ENCODE data around the gene CD53. TPM values are rescaled to one million over a fixed set of nuclear protein-coding genes. Genes with fewer than 3 reads are reported as not detected.

The CD53 gene
- polyA plus RNA-seq, 4 donors = 4.3 to 8.6 (median 6.3) TPM

DNA sequence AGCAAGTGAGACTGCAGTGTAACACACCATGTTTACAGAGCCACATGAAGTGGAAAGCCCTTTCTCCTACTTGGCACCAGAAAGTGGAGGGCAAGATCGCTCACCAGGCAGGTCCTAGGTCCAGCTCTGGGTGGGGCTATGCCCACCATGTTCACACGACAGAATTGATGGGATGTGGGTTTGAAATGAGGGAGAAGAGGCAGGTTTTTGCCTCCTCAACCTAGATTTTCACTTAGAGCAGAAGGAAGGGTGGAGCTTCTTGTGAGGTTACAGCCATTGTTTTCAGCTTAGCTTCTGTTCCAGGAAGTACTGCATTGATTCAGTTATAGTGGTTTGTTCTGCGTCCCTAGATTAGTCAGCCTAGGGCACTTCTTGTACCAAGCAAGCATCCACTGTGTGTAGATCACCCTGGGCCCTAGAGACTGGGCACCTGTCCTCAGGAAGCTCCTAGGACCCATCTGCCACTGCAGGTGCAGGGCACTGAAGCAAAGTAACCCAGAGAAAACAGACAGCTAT lies 2.3 kb downstream of the CD53 start:
- DNase-seq (ENCODE audit: low read depth in 4 of 4, low spot score in 3 of 4) = no peak

DNA sequence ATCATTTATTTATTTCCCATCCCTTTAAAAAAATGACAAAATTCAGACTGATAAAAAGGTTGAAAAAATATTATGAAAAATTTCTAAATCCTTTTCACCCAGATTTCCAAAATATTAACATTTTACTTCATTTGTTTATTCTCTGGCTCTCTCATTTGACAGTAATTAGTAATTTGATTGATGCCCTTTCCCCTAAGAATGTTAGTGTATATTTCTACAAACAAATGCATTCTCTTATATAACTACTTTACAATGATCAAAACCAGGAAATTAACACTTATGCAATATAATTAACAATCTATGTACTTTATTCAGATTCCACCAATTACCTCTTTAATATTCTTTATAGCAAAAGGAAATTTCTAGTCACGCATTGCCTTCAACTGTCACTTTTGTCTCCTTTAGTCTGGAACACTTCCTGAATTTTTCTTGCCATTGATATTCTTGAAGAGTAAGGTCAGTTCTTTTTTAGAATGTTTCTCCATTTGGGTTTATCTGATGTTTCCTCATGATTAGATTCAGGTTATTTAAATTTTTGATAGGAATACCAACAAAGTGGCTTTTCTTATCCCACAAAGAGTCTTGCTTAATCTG lies 3.9 kb downstream of the CD53 start:
- no peak for DNase-seq (ENCODE audit: low read depth in 4 of 4, low spot score in 3 of 4)

DNA sequence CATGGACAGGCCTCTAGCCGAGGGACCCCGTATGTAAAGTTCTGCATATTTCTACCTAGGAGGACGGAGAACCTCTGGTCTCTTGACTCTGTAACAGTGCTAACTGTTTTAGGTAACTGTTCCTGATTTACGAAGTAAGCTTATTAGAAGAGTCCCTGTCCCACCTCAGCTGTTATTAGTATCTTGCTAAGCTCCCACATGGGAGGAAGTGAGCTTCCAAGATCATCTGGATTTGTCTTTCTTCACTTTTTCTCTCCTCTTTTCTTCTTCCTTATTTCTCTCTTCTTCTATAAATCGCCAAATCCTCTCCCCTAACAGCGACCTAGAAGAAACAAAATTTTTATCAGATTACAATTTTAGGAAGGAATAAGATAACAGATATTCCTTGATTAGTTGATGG lies 4.4 kb downstream of the CD53 start:
- DNase-seq (ENCODE audit: low read depth in 4 of 4, low spot score in 3 of 4) = no peak

DNA sequence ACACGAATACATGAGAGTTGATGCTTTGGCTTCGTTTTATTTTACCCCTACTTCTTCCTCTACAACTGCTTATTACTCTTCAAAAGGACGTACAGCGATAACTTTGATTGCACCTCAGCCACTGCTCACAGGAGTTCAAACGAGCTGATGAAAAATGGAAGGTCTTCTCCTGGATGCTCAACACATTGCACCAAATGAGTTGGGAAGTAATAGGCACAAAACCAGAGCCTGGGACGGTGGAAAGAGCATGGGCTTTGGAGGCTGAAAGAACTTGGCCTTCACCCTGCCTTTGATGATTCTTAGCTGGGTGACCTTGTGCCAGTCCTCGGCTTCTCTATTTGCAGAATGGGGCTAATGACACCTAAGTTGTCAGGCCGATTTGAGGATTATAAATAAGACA lies 4.8 kb downstream of the CD53 start:
- no peak for DNase-seq (ENCODE audit: low read depth in 4 of 4, low spot score in 3 of 4)

DNA sequence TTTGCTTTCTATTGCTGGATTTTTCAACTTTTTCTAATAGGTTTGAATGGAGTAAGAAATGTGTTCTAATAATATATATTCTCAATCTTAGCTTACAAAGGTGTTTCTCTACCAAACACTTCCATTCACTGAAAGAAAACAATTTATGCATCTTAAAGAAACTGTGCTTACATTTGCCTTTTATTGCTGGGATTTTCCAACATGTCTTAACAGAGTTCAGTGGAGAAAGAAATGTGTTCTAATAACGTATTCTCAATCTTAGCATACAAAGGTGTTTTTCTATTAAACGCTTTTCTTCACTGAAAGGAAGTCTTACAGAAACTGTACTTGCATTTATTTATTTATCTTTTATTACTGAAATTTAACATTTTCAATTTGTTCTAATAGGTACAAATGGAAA lies 5.6 kb downstream of the CD53 start:
- no peak for DNase-seq (ENCODE audit: low read depth in 4 of 4, low spot score in 3 of 4)

DNA sequence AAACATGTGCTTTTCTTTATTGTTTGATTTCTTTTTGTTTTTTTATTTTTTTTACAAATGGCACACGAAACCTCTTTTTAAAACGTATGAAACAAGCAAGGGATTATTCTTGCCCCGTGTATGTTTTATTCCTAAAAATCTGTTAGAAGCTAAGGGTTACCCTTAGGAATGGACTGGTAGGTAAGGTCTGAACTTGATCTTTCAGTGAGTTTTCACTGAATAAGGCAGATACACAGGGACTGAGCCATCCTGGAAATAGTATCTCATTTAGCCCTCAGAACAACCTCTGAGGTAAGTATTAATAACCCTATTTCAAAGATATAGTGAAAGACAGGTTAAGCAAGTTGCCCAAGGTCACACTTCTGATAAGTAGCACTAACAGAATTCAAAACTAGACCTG lies 6.0 kb downstream of the CD53 start:
- DNase-seq (ENCODE audit: low read depth in 4 of 4, low spot score in 3 of 4) = no peak

DNA sequence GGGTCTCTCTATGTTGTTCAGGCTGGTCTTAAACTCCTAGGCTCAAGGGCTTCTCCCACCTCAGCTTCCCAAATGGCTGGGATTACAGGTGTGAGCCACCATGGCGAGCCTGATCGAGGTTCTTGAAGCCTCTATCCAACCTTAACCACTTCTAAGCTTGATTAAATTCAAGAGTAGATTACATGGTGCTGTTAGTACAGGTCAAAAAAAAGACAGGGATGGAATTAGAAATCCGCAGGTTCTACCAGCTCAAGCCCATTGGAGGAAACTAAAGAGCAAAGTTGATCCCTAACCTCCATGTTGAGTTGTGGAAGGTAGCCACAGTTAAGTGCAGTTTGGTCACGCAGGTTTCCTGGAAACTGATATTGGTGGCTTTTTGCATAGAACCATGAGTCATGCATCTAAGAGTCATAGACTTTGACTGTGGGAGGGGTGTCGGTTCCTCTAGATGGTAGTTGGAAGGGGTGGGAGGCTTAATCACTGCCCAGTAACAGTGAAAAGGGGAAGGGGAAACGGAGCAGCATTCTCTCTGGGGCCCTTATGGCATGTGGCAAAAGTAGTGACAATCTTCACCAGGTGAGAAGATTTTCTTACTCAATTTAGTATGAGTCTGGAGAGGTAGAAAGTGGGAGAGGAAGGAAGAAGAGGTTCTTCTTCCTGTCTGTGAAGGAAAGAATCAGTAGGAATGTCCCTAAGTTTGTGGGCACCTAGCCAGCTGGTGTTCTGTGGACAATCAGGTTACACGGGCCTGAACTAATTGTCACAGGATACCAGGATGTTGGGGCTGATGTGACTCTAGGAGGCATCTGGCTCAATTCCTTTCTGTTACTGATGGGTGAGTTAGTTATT lies 7.0 kb downstream of the CD53 start:
- no peak for DNase-seq (ENCODE audit: low read depth in 4 of 4, low spot score in 3 of 4)

DNA sequence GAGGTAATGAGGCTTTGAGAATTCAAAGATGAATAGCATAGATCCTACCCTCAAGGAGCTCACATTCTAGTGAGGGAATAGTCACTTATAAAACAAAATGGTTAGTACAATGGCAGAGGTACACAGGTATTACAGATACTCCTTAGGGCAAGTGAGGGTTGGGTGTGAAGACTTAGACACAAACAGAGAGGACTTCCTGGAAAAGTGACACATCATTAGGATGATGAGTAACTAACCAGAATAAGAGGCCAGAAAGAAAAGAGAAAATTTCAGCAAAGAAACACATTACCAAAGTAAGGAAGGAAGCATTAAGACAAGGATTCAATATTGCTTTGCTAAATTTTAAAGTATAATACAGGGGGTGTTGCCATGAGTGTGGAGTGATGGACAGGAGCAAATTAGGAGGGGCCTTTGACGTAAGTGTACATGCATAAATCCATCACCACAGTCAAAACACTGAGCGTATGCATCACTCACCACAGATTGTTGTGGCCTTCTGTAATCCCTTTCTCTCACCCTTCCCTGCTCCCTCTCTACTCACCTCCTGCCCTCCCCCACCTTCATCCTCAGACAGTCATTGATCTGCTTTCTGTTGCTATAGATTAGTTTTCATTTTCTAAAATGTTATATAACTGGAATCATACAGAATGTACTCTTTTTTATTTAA lies 7.9 kb downstream of the CD53 start:
- no peak for DNase-seq (ENCODE audit: low read depth in 4 of 4, low spot score in 3 of 4)

DNA sequence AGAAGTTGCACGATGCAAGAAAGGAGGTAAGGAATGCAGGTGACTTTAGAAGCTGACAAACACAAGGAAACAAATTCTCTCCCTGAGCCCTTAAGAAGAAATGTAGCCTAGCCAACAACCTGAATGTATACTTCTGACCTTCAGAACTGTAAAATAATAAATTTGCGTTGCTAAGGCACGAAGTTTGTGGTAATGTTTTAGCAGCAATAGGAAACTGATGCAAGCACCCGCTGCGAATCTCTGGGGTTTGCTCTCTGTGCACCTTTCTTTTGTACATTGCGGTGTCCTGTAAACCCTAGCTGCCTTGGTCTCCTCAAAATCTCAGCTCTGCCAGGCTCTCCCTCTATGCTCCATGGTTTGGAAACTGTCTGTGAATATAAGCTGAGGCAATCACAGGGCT lies 15.1 kb downstream of the CD53 start:
- no peak for DNase-seq (ENCODE audit: low read depth in 4 of 4, low spot score in 3 of 4)

DNA sequence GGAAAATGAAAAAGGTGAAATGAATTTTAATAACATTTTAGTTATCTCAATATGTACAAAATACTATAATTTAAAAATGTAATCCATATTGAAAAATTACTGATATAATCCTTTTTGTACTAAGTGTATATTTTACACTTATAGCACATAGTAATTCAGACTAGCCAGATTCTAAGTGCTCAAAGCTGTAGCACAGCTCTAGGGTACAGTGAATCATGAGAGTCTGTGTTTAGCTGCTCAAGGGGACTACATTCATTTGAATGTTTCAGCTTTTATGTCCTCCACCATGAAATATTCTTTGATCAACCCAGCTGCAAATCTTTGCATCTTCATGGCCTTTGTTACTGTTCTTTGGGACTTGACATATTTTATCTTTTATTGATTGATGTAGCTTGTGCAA lies 15.7 kb downstream of the CD53 start:
- no peak for DNase-seq (ENCODE audit: low read depth in 4 of 4, low spot score in 3 of 4)

DNA sequence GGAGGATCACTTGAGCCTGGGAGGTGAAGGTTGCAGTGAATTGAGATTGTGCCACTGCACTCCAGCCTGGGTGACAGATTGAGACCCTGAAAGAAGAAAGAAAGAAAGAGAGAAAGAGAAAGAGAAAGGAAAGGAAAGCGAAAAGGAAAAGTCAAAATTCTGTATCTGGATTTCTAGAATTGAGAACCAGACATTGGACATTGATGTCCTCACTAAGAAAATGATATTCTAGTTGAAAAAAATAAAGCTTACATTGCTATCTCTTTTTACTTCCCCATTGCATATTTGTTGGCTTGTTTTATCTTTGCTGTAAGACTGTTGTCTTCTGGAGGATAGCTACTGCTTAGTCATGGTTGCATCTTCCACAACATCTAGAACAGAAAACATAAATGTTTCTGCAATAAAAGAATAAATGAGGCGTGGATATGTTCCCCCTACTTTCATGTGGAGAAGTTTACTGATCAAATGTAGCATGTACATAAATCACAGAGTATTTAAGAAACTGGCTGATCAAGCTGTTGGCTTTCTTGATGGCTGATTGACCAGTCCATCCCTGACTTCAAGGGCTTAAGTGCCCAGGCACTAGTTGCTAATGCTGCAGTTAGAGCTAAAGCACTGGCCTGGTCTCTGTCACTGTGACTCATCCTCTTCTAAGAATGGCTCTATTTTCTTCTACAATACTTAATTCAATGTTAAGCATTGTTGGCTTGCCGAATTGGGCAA lies 17.7 kb downstream of the CD53 start:
- no peak for DNase-seq (ENCODE audit: low read depth in 4 of 4, low spot score in 3 of 4)

DNA sequence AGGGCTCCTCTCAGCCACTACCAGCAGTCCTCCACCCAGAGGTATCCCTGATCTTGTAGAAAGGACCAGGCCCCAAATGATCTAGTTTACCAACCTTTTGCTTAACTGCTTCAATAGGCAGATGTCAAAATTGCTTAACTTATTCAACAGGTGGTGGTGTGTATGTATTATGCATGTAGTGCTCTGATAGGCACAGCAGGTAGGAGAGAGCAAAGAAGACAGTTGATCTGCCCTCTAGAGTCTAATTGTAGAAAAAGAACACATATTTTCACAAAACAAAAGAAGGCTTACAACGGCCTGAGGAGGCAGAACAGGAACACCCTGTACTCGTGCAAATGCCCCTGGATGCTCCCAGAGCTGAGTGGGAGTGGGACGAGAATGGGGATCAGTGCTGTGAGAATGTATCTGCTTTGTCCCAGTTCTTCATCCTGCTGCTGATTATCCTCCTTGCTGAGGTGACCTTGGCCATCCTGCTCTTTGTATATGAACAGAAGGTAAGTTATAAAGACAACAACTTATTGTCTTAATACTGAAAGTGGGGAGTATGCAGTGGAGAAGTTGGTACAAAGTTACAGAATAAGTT lies 21.1 kb downstream of the CD53 start:
- DNase-seq (ENCODE audit: low read depth in 4 of 4, low spot score in 3 of 4) = no peak

DNA sequence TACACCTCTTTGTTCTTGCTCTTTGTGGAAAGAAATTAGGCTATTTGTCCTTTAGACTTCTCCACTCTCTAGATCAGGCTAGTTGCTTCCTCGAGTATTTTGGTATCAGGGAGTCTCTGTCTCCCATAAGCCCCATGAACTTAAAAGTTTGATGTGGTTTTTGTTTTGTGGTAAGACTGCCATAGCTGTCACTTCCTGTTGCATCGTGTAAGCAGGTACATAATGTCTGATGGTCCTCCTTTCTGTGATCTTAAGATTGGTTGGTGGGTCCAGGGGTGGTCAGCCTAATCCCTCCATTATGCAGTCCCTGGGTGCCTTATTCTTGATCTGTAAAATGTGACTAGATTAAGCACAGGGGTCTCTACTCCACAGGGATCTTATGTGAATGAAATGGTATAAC lies 23.1 kb downstream of the CD53 start:
- no peak for DNase-seq (ENCODE audit: low read depth in 4 of 4, low spot score in 3 of 4)

DNA sequence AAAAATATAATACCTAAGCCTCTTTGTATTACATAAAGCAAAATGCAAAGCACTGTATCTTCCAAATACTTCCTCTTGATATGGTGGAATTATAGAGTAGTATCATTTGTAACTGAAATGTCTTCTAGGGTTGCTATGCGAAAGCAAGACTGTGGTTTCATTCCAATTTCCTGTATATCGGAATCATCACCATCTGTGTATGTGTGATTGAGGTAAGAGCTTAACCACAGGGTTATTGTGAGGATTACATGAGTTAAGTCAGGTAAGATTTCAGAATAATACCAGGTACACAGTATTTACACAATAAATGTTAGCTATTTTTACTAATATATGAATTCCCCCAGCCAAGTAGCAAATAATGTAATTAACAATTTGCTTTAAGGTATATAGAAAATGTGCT lies 24.7 kb downstream of the CD53 start:
- no peak for DNase-seq (ENCODE audit: low read depth in 4 of 4, low spot score in 3 of 4)

DNA sequence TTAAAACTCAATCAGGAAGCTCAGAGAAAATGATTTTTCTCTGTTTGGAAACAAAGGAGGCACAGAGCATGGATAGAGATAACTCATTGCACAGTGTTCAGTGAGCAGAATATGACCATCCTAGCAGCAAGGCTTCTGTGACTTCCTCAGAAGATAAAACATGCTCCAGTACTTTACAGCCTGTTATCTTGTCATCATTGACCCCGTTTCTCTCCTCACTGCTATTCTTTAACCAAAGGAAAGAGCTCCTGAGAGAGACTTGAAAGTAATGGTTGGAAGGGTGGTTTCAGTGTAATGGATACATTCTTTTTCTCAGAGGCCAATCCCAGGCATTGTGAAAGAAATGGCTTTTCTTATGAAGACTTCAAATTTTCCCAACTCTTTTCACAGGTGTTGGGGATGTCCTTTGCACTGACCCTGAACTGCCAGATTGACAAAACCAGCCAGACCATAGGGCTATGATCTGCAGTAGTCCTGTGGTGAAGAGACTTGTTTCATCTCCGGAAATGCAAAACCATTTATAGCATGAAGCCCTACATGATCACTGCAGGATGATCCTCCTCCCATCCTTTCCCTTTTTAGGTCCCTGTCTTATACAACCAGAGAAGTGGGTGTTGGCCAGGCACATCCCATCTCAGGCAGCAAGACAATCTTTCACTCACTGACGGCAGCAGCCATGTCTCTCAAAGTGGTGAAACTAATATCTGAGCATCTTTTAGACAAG lies 25.9 kb downstream of the CD53 start:
- DNase-seq (ENCODE audit: low read depth in 4 of 4, low spot score in 3 of 4) = no peak

DNA sequence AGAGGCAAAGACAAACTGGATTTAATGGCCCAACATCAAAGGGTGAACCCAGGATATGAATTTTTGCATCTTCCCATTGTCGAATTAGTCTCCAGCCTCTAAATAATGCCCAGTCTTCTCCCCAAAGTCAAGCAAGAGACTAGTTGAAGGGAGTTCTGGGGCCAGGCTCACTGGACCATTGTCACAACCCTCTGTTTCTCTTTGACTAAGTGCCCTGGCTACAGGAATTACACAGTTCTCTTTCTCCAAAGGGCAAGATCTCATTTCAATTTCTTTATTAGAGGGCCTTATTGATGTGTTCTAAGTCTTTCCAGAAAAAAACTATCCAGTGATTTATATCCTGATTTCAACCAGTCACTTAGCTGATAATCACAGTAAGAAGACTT lies 26.5 kb downstream of the CD53 start:
- no peak for DNase-seq (ENCODE audit: low read depth in 4 of 4, low spot score in 3 of 4)

DNA sequence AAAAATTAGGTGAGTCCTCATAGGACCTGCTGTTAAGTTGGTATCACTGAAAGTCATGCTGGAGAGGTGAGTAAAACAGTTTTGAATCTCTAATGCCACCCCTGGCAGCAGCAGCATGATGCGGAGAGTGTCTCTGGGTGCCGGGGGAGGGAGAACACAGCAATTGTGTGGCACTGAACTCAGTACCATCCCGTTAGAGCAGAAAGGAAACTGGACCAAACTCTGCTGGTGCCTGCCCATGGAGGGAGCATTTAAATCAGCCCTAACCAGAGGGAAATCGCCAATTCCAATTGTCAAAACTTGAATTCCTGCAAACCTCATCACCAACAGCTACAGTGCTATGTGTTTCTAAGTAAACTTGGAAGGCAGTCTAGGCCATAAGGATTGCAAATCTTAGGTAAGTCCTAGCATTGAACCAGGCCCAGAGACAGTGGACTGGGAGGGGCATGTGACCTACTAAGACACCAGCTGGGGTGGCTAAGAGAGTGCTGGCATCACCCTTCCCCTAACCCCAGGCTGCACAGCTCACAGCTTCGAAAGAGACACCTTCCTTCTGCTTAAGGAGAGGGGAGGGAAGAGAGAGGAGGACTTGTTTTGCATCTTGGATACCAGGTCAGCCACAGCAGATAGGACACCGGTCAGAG lies 30.0 kb downstream of the CD53 start:
- no peak for DNase-seq (ENCODE audit: low read depth in 4 of 4, low spot score in 3 of 4)

DNA sequence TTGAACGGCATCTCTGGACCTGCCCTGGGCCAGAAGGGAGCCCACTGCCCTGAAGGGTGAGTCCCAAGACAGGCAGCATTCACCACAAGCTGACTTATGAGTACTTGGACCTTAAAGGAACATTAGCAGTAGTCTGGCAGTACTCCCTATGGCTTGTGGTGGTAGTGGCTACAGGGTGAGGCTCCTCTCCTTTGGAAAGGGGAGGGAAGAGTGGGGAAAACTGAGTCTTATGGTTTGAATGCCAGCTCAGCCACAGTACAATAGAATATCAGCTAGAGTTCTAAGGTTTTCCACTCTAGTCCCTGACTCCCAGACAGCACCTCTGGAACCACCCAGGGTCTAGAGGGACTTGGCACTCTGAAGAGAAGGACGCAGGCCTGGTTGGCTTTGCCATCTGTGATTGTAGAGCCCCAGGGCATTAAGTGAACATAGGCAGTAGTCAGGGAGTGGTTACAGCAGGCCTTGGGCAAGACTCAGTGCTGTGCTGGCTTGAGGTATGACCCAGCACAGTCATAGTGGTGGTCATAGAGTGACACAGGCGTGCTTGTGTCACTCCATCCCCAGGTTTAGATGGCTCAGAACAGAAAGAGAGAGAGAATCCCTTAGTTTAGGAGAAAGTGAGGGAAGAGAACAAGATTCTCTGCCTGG lies 31.0 kb downstream of the CD53 start:
- no peak for DNase-seq (ENCODE audit: low read depth in 4 of 4, low spot score in 3 of 4)

DNA sequence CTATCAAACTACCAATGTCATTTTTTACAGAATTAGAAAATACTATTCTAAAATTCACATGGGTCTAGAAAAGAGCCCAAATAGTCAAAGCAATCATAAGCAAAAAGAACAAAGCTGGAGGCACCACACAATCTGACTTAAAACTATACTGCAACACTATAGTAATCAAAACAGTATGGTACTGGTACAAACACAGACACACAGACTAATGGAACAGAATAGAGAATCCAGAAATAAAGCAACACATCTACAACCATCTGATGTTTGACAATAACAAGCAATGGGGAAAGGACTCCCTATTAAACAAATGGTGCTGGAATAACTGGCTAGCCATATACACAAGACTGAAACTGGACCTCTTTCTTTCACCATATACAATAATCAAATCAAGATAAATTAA lies 39.8 kb downstream of the CD53 start:
- DNase-seq (ENCODE audit: low read depth in 4 of 4, low spot score in 3 of 4) = no peak
